Smooth muscle cell (in vitro differentiated cells): Measurements from ENCODE around the gene MRPL21. TPM values are rescaled to one million over a fixed set of nuclear protein-coding genes. Genes with fewer than 3 reads are reported as not detected.

Source experiments
- DNase-seq: peaks from one replicate; lab custom pipeline; 2025; ENCODE audit not compliant: unreplicated experiment; lab: John Stamatoyannopoulos, UW
- H2AFZ ChIP-seq: fragments of 200-600 bp; sonication (generic); 2 replicates; pipeline ENCODE4 v1.6.0; 2016; ENCODE audit warnings: antibody characterized with exemption, low read depth, mild to moderate bottlenecking
- H3F3A ChIP-seq: fragments of 200-600 bp; sonication (generic); 2 replicates; pipeline ENCODE4 v1.6.0; 2017; ENCODE audit warnings: antibody characterized with exemption, low read depth
- H3K27ac ChIP-seq: fragments of 200-600 bp; sonication (generic); 2 replicates; pipeline ENCODE4 v1.5.1; 2016; ENCODE audit warnings: low read depth, mild to moderate bottlenecking
- H3K27me3 ChIP-seq: fragments of 200-600 bp; sonication (generic); 2 replicates; pipeline ENCODE4 v1.6.1; 2016; ENCODE audit warnings: low read depth, mild to moderate bottlenecking
- H3K36me3 ChIP-seq: fragments of 200-600 bp; sonication (generic); 2 replicates; pipeline ENCODE4 v1.5.1; 2016; ENCODE audit warnings: low read depth
- H3K4me1 ChIP-seq: fragments of 200-600 bp; sonication (generic); 2 replicates; pipeline ENCODE4 v1.5.1; 2016; ENCODE audit warnings: low read depth
- H3K4me2 ChIP-seq: fragments of 200-600 bp; sonication (generic); 2 replicates; pipeline ENCODE4 v1.6.0; 2016; ENCODE audit warnings: mild to moderate bottlenecking
- H3K4me3 ChIP-seq: fragments of 200-600 bp; sonication (generic); 2 replicates; pipeline ENCODE4 v1.5.1; 2016; ENCODE audit warnings: mild to moderate bottlenecking
- H3K79me2 ChIP-seq: fragments of 200-600 bp; sonication (generic); 2 replicates; pipeline ENCODE4 v1.6.0; 2016; ENCODE audit warnings: low read depth, mild to moderate bottlenecking
- H3K9ac ChIP-seq: fragments of 200-600 bp; sonication (generic); 2 replicates; pipeline ENCODE4 v1.6.0; 2016; ENCODE audit warnings: low read depth
- H3K9me3 ChIP-seq: fragments of 200-600 bp; sonication (generic); replicated peaks from 2 replicates; pipeline ENCODE4 v1.5.1; 2016; ENCODE audit warnings: low read depth
- H4K20me1 ChIP-seq: fragments of 200-600 bp; sonication (generic); 2 replicates; pipeline ENCODE4 v1.6.0; 2016; ENCODE audit warnings: low read depth
- WGBS: methylation state at CpG from one replicate; pipeline ENCODE4 v1.1.7; 2016; ENCODE audit warnings: low lambda C conversion rate; 5-methylcytosine and 5-hydroxymethylcytosine counted together
- polyA plus RNA-seq: library from polyadenylated mRNA; unstranded; fragments of >200 nt; fragmentation: Nextera tagmentation; extraction: Ambion mirVana; gene quantifications from 2 replicates; pipeline ENCODE4 v1.2.1, GENCODE V29; 2016
- total RNA-seq: library from RNA; depleted of rRNA; stranded (reverse); fragments of >200 nt; gene quantifications from 2 replicates; pipeline ENCODE4 v1.2.3, GENCODE V29; 2014
- TF ChIP-seq, protein P1 (sequence below): fragments of 200-600 bp; sonication (generic); IDR thresholded peaks from 2 replicates; pipeline ENCODE4 v1.5.1; 2017; ENCODE audit warnings: borderline replicate concordance, mild to moderate bottlenecking, antibody characterized with exemption; ENCODE audit not compliant: insufficient read depth, poor library complexity, severe bottlenecking

Gene MRPL21
- total and polyA plus RNA-seq, 2 experiments from 2014 or later: 41.2 to 110 TPM

- no peaks in the 10 kb centered on the region for H3F3A ChIP-seq
- no peak overlapping the region for H3K4me3 ChIP-seq
- no peak for DNase-seq
- H3K4me1 ChIP-seq: no peaks in the 10 kb centered on the region
- H3K36me3 ChIP-seq: peaks cover 19% of the 10 kb centered on the region
- no peak overlapping the region for H3K27ac ChIP-seq
- no peaks in the 10 kb centered on the region for H3K79me2 ChIP-seq
- 88% methylated on average over 6 of the region's 6 CpGs for WGBS
- TF ChIP-seq, protein P1, sequence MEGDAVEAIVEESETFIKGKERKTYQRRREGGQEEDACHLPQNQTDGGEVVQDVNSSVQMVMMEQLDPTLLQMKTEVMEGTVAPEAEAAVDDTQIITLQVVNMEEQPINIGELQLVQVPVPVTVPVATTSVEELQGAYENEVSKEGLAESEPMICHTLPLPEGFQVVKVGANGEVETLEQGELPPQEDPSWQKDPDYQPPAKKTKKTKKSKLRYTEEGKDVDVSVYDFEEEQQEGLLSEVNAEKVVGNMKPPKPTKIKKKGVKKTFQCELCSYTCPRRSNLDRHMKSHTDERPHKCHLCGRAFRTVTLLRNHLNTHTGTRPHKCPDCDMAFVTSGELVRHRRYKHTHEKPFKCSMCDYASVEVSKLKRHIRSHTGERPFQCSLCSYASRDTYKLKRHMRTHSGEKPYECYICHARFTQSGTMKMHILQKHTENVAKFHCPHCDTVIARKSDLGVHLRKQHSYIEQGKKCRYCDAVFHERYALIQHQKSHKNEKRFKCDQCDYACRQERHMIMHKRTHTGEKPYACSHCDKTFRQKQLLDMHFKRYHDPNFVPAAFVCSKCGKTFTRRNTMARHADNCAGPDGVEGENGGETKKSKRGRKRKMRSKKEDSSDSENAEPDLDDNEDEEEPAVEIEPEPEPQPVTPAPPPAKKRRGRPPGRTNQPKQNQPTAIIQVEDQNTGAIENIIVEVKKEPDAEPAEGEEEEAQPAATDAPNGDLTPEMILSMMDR: no peak
- no peaks in the 10 kb centered on the region for H4K20me1 ChIP-seq
- peaks cover 14% of the 10 kb centered on the region for H3K9me3 ChIP-seq
- no peaks in the 10 kb centered on the region for H3K27me3 ChIP-seq
- no peak overlapping the region for H3K4me2 ChIP-seq
- no peak overlapping the region for H3K9ac ChIP-seq
- H2AFZ ChIP-seq: no peak overlapping the region
These were observed 24.7 kb upstream of the MRPL21 start for GRCh38 chr11:68928136-68928880.

DNA sequence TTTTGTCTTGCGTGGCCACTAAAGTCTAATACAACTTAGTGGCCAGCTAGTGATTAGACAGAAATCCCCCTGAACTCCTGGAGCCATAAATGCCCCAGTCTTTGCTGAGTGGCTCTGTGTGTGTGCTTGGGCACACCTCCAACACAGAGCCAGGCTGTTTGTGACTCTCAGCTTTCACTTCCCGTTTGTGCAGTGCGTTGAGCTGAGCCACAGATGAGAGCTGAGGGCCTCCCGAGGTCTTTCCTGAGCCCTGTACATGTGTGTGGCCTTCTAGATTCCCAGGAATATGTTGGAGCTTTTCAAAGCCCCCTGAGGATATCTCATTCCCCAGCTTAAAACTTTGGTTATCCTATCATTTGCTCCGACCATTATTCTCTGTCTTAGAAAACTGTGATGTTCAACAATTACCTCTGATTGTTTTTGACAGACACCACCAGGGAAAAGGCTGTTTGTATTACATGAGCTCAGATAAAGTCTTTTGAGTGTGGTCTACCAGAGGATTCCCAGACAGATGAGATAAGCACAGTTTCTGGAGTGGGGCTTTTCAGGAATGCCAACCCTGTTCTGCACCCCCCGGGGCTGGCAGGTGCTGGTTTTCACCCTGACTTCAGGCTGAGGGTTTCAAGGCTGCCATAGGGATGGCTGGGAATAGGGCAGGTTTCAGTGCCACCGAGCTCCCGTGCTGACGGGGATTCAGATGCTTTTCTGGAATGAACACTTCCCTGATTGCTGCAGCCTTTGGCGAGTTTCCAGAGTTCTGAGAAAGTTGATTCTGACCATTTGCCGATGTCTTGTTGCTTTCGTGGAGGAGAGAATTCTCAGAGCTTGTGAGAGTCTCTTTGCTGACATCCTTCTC, 23.9 kb upstream of the MRPL21 start:
- Histone ChIP-seq H3K9ac (no peak overlapping the region), H3K27me3 (no peaks in the 10 kb centered on the region), H2AFZ (no peak overlapping the region), H3K27ac (no peak overlapping the region), H3K36me3 (peaks cover 21% of the 10 kb centered on the region), H3K4me1 (no peaks in the 10 kb centered on the region), H3K4me2 (no peak overlapping the region), H3K9me3 (peaks cover 14% of the 10 kb centered on the region), H3K79me2 (no peaks in the 10 kb centered on the region), H3F3A (no peaks in the 10 kb centered on the region), H4K20me1 (no peaks in the 10 kb centered on the region), H3K4me3 (no peak overlapping the region)
- no peak for DNase-seq
- 92% methylated on average over 12 of the region's 12 CpGs for WGBS
- TF ChIP-seq, protein P1: no peak

DNA sequence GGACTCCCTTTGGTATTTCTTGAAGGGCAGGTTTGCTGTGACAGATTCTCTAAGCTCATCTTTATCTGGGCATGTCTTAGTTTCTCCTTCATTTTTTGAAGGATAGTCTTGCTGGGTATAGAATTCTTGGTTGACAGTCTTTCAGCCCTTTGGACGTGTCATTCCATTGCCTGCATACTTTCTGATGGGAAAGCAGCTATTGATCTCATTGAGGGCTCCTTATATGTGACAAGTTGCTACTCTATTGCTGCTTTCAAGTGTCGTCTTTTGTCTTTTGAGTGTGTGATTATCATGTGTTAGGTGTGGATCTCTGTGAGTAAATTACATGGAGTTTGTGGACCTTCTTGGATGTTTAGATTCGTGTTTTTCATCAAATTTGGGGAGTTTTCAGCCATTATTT, 22.0 kb upstream of the MRPL21 start:
- 94% methylated on average over 3 of the region's 3 CpGs for WGBS
- Histone ChIP-seq H3K27me3 (no peaks in the 10 kb centered on the region), H3K9ac (no peak overlapping the region), H3K4me2 (no peak overlapping the region), H3K79me2 (no peaks in the 10 kb centered on the region), H4K20me1 (no peaks in the 10 kb centered on the region), H3K4me1 (no peaks in the 10 kb centered on the region), H3F3A (no peaks in the 10 kb centered on the region), H3K9me3 (peaks cover 14% of the 10 kb centered on the region), H3K27ac (no peak overlapping the region), H2AFZ (no peak overlapping the region), H3K36me3 (peaks cover 35% of the 10 kb centered on the region), H3K4me3 (no peak overlapping the region)
- no peak for DNase-seq
- TF ChIP-seq, protein P1: no peak
